ENCODE data around the gene GAB2.
"Not testable (repeated sequence)": the region's sequence is repeated elsewhere in the genome, so short reads cannot be mapped to it uniquely, and the experiment has no call there.

GAB2 gene

GRCh38 chr11:78464787-78465168, 47.2 kb upstream of the GAB2 start:
- not testable (repeated sequence) for H3K4me2 ChIP-seq (ENCODE audit: insufficient read depth, low read length, poor library complexity, severe bottlenecking); H3K4me3 ChIP-seq (ENCODE audit: low read length in 2 of 2); H2AK5ac ChIP-seq (ENCODE audit: low read depth, low read length); H3K79me1 ChIP-seq (ENCODE audit: low read depth, low read length); DNase-seq (ENCODE audit: low spot score); H2BK120ac ChIP-seq (ENCODE audit: low read depth, low read length); H3K18ac ChIP-seq (ENCODE audit: low read length); H2AFZ ChIP-seq (ENCODE audit: low read length); H3K27me3 ChIP-seq (ENCODE audit: control insufficient read depth in 3 of 3, insufficient read depth in 3 of 3, low read depth in 1 of 3, low read length in 3 of 3); H2BK5ac ChIP-seq (ENCODE audit: low read length); H3K14ac ChIP-seq (ENCODE audit: low read length); H3K4ac ChIP-seq (ENCODE audit: low read length); H3K9me3 ChIP-seq (replicated peaks in 1 of 2; ENCODE audit: control insufficient read depth in 2 of 2, insufficient read depth in 1 of 2, low read depth in 1 of 2, low read length in 2 of 2); H3K9ac ChIP-seq (ENCODE audit: low read depth, low read length, poor library complexity); H3K4me1 ChIP-seq (ENCODE audit: control insufficient read depth in 2 of 2, insufficient read depth in 1 of 2, low read depth in 1 of 2, low read length in 2 of 2); H3K23ac ChIP-seq (ENCODE audit: low read depth, low read length, poor library complexity); H4K91ac ChIP-seq (ENCODE audit: low read depth, low read length, poor library complexity); H2BK15ac ChIP-seq (ENCODE audit: low read length); H4K8ac ChIP-seq (ENCODE audit: low read depth, low read length); H2BK12ac ChIP-seq (ENCODE audit: low read length); H3K27ac ChIP-seq (replicated peaks; ENCODE audit: low read length)
- WGBS, 2 donors (ENCODE audit: extremely low coverage in 2 of 2, insufficient read length in 2 of 2, insufficient replicate concordance in 1 of 2), result no CpG with 5 or more reads among the region's 14 CpGs
- peaks cover 10 to 64% of the 10 kb centered on the region in 2 donors for H3K36me3 ChIP-seq (replicated peaks in 1 of 2; ENCODE audit: control insufficient read depth in 2 of 2, insufficient read depth in 2 of 2, low read length in 2 of 2)

- Histone ChIP-seq H2AK5ac (ENCODE audit: low read depth, low read length) (no peak overlapping the region), H2BK15ac (ENCODE audit: low read length) (no peak overlapping the region), H3K27me3 (ENCODE audit: control insufficient read depth in 3 of 3, insufficient read depth in 3 of 3, low read depth in 1 of 3, low read length in 3 of 3) (no peaks in the 10 kb centered on the region), H3K4me3 (ENCODE audit: low read length in 2 of 2) (no peak overlapping the region), H2AFZ (ENCODE audit: low read length) (no peak overlapping the region), H3K27ac (replicated peaks; ENCODE audit: low read length) (no peak overlapping the region), H3K4me1 (ENCODE audit: control insufficient read depth in 2 of 2, insufficient read depth in 1 of 2, low read depth in 1 of 2, low read length in 2 of 2) (no peaks in the 10 kb centered on the region), H2BK120ac (ENCODE audit: low read depth, low read length) (no peak overlapping the region), H3K36me3 (replicated peaks in 1 of 2; ENCODE audit: control insufficient read depth in 2 of 2, insufficient read depth in 2 of 2, low read length in 2 of 2) (peaks cover 9 to 81% of the 10 kb centered on the region in 2 donors), H4K91ac (ENCODE audit: low read depth, low read length, poor library complexity) (no peak overlapping the region), H3K9me3 (replicated peaks in 1 of 2; ENCODE audit: control insufficient read depth in 2 of 2, insufficient read depth in 1 of 2, low read depth in 1 of 2, low read length in 2 of 2) (peaks cover 0 to 2% of the 10 kb centered on the region in 2 donors), H3K18ac (ENCODE audit: low read length) (no peak overlapping the region), H3K14ac (ENCODE audit: low read length) (no peak overlapping the region), H3K79me1 (ENCODE audit: low read depth, low read length) (no peaks in the 10 kb centered on the region), H3K9ac (ENCODE audit: low read depth, low read length, poor library complexity) (no peak overlapping the region), H3K4me2 (ENCODE audit: insufficient read depth, low read length, poor library complexity, severe bottlenecking) (no peak overlapping the region), H4K8ac (ENCODE audit: low read depth, low read length) (no peak overlapping the region), H2BK5ac (ENCODE audit: low read length) (no peak overlapping the region), H2BK12ac (ENCODE audit: low read length) (no peak overlapping the region), H3K4ac (ENCODE audit: low read length) (no peak overlapping the region), H3K23ac (ENCODE audit: low read depth, low read length, poor library complexity) (no peak overlapping the region)
- no peak for DNase-seq (ENCODE audit: low spot score)
- WGBS, 2 donors (ENCODE audit: extremely low coverage in 2 of 2, insufficient read length in 2 of 2, insufficient replicate concordance in 1 of 2), result 100% methylated on average over 1 of the region's 1 CpG
These were observed 42.9 kb upstream of the GAB2 start for GRCh38 chr11:78460471-78460870.

GRCh38 chr11:78459738-78460137, 42.1 kb upstream of the GAB2 start:
- no CpG with 5 or more reads among the region's 4 CpGs for WGBS, 2 donors (ENCODE audit: extremely low coverage in 2 of 2, insufficient read length in 2 of 2, insufficient replicate concordance in 1 of 2)

DNA sequence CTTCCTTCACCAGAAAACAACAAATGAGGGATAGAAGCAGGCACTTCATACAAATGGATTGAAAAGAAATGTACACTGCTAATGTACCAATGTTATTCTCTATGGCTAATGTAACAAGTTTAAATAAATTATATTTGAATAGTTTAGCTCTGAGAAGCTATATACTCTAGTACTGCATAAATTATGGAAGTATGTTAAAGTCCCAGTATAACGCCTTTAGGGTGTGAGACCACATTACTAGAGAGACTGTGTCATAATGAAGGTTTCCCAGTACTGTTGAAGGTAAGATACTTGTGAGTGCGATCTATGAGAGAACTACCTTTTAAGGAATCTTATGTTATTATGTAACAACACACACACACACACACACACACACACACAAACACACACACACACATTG, 39.8 kb upstream of the GAB2 start:
- H3K27ac ChIP-seq (replicated peaks; ENCODE audit: low read length), result no peak overlapping the region
- no peak overlapping the region for H2AK5ac ChIP-seq (ENCODE audit: low read depth, low read length)
- WGBS, 2 donors (ENCODE audit: extremely low coverage in 2 of 2, insufficient read length in 2 of 2, insufficient replicate concordance in 1 of 2), result no CpG with 5 or more reads among the region's 2 CpGs
- no peaks in the 10 kb centered on the region for H3K79me1 ChIP-seq (ENCODE audit: low read depth, low read length)
- H3K4me3 ChIP-seq (ENCODE audit: low read length in 2 of 2), result no peak overlapping the region
- no peak overlapping the region for H2BK12ac ChIP-seq (ENCODE audit: low read length)
- H2BK15ac ChIP-seq (ENCODE audit: low read length), result no peak overlapping the region
- no peak overlapping the region for H4K8ac ChIP-seq (ENCODE audit: low read depth, low read length)
- H3K18ac ChIP-seq (ENCODE audit: low read length), result no peak overlapping the region
- no peak overlapping the region for H4K91ac ChIP-seq (ENCODE audit: low read depth, low read length, poor library complexity)
- H3K4ac ChIP-seq (ENCODE audit: low read length), result no peak overlapping the region
- no peak overlapping the region for H3K14ac ChIP-seq (ENCODE audit: low read length)
- H2AFZ ChIP-seq (ENCODE audit: low read length), result no peak overlapping the region
- no peak overlapping the region for H3K4me2 ChIP-seq (ENCODE audit: insufficient read depth, low read length, poor library complexity, severe bottlenecking)
- no peaks in the 10 kb centered on the region for H3K4me1 ChIP-seq (ENCODE audit: control insufficient read depth in 2 of 2, insufficient read depth in 1 of 2, low read depth in 1 of 2, low read length in 2 of 2)
- H3K23ac ChIP-seq (ENCODE audit: low read depth, low read length, poor library complexity), result no peak overlapping the region
- H3K9ac ChIP-seq (ENCODE audit: low read depth, low read length, poor library complexity), result no peak overlapping the region
- H3K36me3 ChIP-seq (replicated peaks in 1 of 2; ENCODE audit: control insufficient read depth in 2 of 2, insufficient read depth in 2 of 2, low read length in 2 of 2), result peaks cover 2 to 73% of the 10 kb centered on the region in 2 donors
- H2BK5ac ChIP-seq (ENCODE audit: low read length), result no peak overlapping the region
- DNase-seq (ENCODE audit: low spot score), result no peak
- H3K27me3 ChIP-seq (ENCODE audit: control insufficient read depth in 3 of 3, insufficient read depth in 3 of 3, low read depth in 1 of 3, low read length in 3 of 3), result no peaks in the 10 kb centered on the region
- H3K9me3 ChIP-seq (replicated peaks in 1 of 2; ENCODE audit: control insufficient read depth in 2 of 2, insufficient read depth in 1 of 2, low read depth in 1 of 2, low read length in 2 of 2), result no peaks in the 10 kb centered on the region
- no peak overlapping the region for H2BK120ac ChIP-seq (ENCODE audit: low read depth, low read length)

More at GRCh38 chr11:78459738-78460137, 42.1 kb upstream of the GAB2 start:
- Histone ChIP-seq H4K8ac (ENCODE audit: low read depth, low read length) (no peak overlapping the region), H2BK120ac (ENCODE audit: low read depth, low read length) (no peak overlapping the region), H3K14ac (ENCODE audit: low read length) (no peak overlapping the region), H3K9me3 (replicated peaks in 1 of 2; ENCODE audit: control insufficient read depth in 2 of 2, insufficient read depth in 1 of 2, low read depth in 1 of 2, low read length in 2 of 2) (no peaks in the 10 kb centered on the region), H3K4me3 (ENCODE audit: low read length in 2 of 2) (no peak overlapping the region), H3K4ac (ENCODE audit: low read length) (no peak overlapping the region), H3K79me1 (ENCODE audit: low read depth, low read length) (no peaks in the 10 kb centered on the region), H3K4me2 (ENCODE audit: insufficient read depth, low read length, poor library complexity, severe bottlenecking) (no peak overlapping the region), H3K36me3 (replicated peaks in 1 of 2; ENCODE audit: control insufficient read depth in 2 of 2, insufficient read depth in 2 of 2, low read length in 2 of 2) (peaks cover 7 to 79% of the 10 kb centered on the region in 2 donors), H3K9ac (ENCODE audit: low read depth, low read length, poor library complexity) (no peak overlapping the region), H3K4me1 (ENCODE audit: control insufficient read depth in 2 of 2, insufficient read depth in 1 of 2, low read depth in 1 of 2, low read length in 2 of 2) (no peaks in the 10 kb centered on the region), H3K27me3 (ENCODE audit: control insufficient read depth in 3 of 3, insufficient read depth in 3 of 3, low read depth in 1 of 3, low read length in 3 of 3) (no peaks in the 10 kb centered on the region), H3K23ac (ENCODE audit: low read depth, low read length, poor library complexity) (no peak overlapping the region), H4K91ac (ENCODE audit: low read depth, low read length, poor library complexity) (no peak overlapping the region), H2BK12ac (ENCODE audit: low read length) (no peak overlapping the region), H2BK15ac (ENCODE audit: low read length) (no peak overlapping the region), H3K18ac (ENCODE audit: low read length) (no peak overlapping the region), H3K27ac (replicated peaks; ENCODE audit: low read length) (no peak overlapping the region), H2BK5ac (ENCODE audit: low read length) (no peak overlapping the region), H2AK5ac (ENCODE audit: low read depth, low read length) (no peak overlapping the region), H2AFZ (ENCODE audit: low read length) (no peak overlapping the region)
- no peak for DNase-seq (ENCODE audit: low spot score)

Data from neuronal stem cell (in vitro differentiated cells).